Measurements from ENCODE around the gene OR5H14.
"Not testable (repeated sequence)": the region's sequence is repeated elsewhere in the genome, so short reads cannot be mapped to it uniquely, and the experiment has no call there.

DNA sequence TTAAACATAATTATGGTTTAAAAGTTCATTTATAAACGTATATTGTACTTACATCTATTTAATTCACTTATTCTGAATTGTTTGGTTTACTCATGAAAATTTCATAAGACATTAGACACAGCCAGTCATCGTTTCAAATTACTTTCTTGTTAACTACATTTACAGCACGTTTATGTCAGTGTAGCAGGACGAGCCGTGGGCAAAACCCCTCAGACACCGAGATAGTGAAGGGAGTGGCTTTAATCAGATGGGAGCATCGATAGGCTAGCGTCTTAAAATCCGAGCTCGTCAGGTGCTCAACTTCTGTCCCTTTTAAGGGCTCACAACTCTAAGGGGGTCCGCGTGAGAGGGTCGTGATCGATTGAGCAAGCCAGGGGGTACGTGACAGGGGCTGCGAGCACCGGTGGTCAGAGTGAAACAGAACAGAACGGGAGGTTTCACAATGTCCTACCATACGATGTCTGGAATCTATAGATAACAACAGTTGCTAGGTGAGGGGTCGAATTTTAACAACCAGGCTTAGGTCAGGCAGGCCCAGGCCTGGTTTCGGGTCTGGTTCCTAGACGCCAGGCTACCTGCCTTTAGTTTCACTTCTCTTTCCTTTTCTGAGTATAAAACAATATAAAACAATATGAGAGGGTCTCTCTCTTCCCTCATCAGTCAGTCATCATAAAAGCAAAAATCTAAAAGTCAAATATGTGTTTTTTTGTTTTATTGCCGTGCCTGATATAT, 9.3 kb upstream of the OR5H14 start:
- TF ChIP-seq, protein P1, sequence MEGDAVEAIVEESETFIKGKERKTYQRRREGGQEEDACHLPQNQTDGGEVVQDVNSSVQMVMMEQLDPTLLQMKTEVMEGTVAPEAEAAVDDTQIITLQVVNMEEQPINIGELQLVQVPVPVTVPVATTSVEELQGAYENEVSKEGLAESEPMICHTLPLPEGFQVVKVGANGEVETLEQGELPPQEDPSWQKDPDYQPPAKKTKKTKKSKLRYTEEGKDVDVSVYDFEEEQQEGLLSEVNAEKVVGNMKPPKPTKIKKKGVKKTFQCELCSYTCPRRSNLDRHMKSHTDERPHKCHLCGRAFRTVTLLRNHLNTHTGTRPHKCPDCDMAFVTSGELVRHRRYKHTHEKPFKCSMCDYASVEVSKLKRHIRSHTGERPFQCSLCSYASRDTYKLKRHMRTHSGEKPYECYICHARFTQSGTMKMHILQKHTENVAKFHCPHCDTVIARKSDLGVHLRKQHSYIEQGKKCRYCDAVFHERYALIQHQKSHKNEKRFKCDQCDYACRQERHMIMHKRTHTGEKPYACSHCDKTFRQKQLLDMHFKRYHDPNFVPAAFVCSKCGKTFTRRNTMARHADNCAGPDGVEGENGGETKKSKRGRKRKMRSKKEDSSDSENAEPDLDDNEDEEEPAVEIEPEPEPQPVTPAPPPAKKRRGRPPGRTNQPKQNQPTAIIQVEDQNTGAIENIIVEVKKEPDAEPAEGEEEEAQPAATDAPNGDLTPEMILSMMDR (IDR thresholded peaks at IDR 0.05; ENCODE audit: low read length) = not testable (repeated sequence)
- not testable (repeated sequence) for TF ChIP-seq EZH2 (optimal IDR thresholded peaks at IDR 0.05; ENCODE audit: low read depth, low read length); EZH2phosphoT487 (IDR thresholded peaks at IDR 0.05; ENCODE audit: low read length)
